ENCODE measurements around the gene DYSF.

DNA sequence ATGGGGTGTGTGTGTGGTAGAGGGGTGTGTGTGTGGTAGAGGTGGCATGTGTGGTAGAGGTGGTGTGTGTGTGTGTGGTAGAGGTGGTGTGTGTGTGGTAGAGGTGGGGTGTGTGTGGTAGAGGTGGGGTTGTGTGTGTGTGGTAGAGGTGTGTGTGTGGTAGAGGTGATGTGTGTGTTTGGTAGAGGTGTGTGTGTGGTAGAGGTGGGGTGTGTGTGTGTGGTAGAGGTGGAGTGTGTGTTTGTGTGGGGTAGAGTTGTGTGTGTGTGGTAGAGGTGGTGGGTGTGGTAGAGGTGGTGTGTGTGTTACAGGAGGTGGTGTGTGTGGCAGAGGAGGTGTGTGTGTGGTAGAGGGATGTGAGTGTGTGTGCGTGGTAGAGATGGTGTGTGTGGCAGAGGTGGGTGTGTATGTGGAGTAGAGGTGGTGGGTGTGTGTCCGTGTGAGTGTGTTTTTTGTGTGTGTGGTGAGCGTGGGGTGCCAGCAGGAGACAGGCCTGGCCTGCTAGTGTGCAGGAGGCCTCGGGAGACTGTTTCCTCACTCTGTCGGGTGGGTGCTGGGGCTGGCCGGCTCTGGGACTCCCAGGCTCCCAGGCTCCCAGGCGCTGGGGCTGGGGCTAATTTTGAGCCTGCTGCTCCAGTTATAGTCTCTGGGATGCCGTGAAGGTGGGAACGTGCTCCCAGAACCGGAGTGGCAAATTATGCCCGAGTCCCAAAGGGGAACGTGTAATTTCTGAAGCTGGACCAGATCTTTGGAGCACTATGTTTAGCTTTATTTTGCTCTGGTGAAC, 165.2 kb downstream of the DYSF start:
- TF ChIP-seq POLR2AphosphoS5 (IDR thresholded peaks at IDR 0.05; ENCODE audit: low read depth, low read length): no peak
- TF ChIP-seq TAF1 (IDR thresholded peaks at IDR 0.05; ENCODE audit: borderline replicate concordance, low read depth, low read length): no peak
- no peak for TF ChIP-seq POLR2A (IDR thresholded peaks at IDR 0.05; ENCODE audit: low read depth, low read length)
